SU-DHL-6 (cell line): ENCODE results near the gene PLAAT2.

Source experiments
- H2AFZ ChIP-seq: fragments of 200-600 bp; sonication (generic); 2 replicates; pipeline ENCODE4 v1.6.1; 2014; ENCODE audit warnings: low read depth, mild to moderate bottlenecking, moderate library complexity, mixed read lengths, antibody characterized with exemption, low read length; ENCODE audit not compliant: severe bottlenecking
- H3F3A ChIP-seq: fragments of 200-600 bp; shearing (Covaris generic); 2 replicates; pipeline ENCODE4 v1.6.0; 2016; ENCODE audit warnings: antibody characterized with exemption, mild to moderate bottlenecking; ENCODE audit not compliant: insufficient read depth
- H3K27ac ChIP-seq: fragments of 200-600 bp; sonication (generic); 2 replicates; pipeline ENCODE4 v1.5.1; 2016; ENCODE audit warnings: low read depth, mild to moderate bottlenecking, low read length, moderate library complexity, mixed read lengths
- H3K27me3 ChIP-seq: fragments of 200-600 bp; sonication (generic), shearing (Covaris generic); 2 replicates; pipeline ENCODE4 v1.6.0; 2014; ENCODE audit warnings: mild to moderate bottlenecking, low read length
- H3K36me3 ChIP-seq: fragments of 200-600 bp; sonication (generic); 2 replicates; pipeline ENCODE4 v1.6.1; 2014; ENCODE audit warnings: mild to moderate bottlenecking, low read length, mixed read lengths
- H3K4me2 ChIP-seq: fragments of 300-600, 200-600 bp; shearing (Covaris generic), sonication (generic); 2 replicates; pipeline ENCODE4 v1.6.0; 2014; ENCODE audit warnings: low read length, low read depth, mild to moderate bottlenecking; ENCODE audit not compliant: poor library complexity, severe bottlenecking
- H3K4me3 ChIP-seq: fragments of 200-600 bp; sonication (generic); 2 replicates; pipeline ENCODE4 v1.5.1; 2014; ENCODE audit warnings: antibody characterized with exemption, low read length, mild to moderate bottlenecking, mixed read lengths; ENCODE audit not compliant: insufficient read depth, poor library complexity, severe bottlenecking
- H3K79me2 ChIP-seq: fragments of 200-600 bp; sonication (generic); 2 replicates; pipeline ENCODE4 v1.6.1; 2014; ENCODE audit warnings: mild to moderate bottlenecking, low read length, moderate library complexity; ENCODE audit not compliant: insufficient read depth
- H3K9ac ChIP-seq: fragments of 200-600 bp; sonication (generic); 2 replicates; pipeline ENCODE4 v1.7.0; 2014; ENCODE audit warnings: mild to moderate bottlenecking, low read length
- H3K9me2 ChIP-seq: fragments of 200-600 bp; sonication (generic); replicated peaks from 2 replicates; pipeline ENCODE4 v1.6.1; 2014; ENCODE audit warnings: low read length; ENCODE audit not compliant: insufficient read depth
- H3K9me3 ChIP-seq: fragments of 200-600 bp; sonication (generic); 2 replicates; pipeline ENCODE4 v1.6.1; 2014; ENCODE audit warnings: low read length, mixed read lengths; ENCODE audit not compliant: insufficient read depth
- H4K20me1 ChIP-seq: fragments of 200-600 bp; sonication (generic); 2 replicates; pipeline ENCODE4 v1.6.1; 2014; ENCODE audit warnings: low read depth, mild to moderate bottlenecking, antibody characterized with exemption, low read length, moderate library complexity, mixed read lengths
- EZH2phosphoT487 ChIP-seq: fragments of 200-600 bp; sonication (generic), shearing (Covaris generic); conservative IDR thresholded peaks from 2 replicates; pipeline ENCODE4 v1.6.1; 2018; ENCODE audit warnings: mild to moderate bottlenecking, antibody characterized with exemption, low read length, moderate library complexity, mixed read lengths
- TF ChIP-seq, protein P1 (sequence below): fragments of 200-600 bp; sonication (generic); IDR thresholded peaks from one replicate; pipeline ENCODE4 v1.5.1; 2017; ENCODE audit warnings: antibody characterized with exemption, mild to moderate bottlenecking, low read length, moderate library complexity; ENCODE audit not compliant: insufficient read depth, poor library complexity, severe bottlenecking

The PLAAT2 gene

DNA sequence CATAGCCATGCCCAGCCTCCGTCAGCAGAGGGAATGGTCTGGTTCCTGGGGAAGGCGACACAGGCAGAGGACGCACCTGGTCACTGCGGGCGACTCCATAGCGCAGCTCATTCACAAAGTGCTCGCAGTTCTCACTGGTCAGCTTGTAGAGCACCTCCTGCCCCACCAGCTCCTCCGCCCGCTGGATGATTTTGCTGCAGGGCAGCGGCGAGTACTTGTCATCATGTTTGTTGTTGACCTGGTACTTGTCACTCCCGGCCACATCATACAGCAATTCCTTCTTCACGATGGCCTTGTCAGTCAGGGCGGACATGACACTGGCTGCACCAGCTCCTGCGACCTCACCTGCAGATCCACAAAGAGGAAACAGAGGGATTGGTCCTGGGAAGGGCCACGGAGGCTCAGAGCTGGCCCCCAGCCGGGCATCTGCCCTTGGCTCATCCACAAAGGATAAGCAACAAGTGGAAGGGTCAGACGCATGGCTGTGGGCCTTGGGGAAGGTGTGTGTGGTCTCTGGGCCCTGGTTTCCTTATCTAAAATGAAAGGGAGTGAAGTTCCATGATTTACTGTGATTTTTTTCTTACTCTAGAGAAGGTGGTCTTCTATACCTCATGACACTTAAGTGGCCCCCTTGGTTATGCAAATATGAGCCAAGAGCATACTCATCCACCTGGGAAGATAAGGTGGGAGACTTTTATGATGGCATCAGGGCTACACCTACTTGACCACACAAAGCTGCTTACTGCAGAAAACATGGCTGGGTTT, 27.0 kb upstream of the PLAAT2 start:
- no peaks in the 10 kb centered on the region for H3K9me2 ChIP-seq
- H4K20me1 ChIP-seq: no peaks in the 10 kb centered on the region
- no peaks in the 10 kb centered on the region for H3K27me3 ChIP-seq
- no peaks in the 10 kb centered on the region for H3K9me3 ChIP-seq
- TF ChIP-seq, protein P1, sequence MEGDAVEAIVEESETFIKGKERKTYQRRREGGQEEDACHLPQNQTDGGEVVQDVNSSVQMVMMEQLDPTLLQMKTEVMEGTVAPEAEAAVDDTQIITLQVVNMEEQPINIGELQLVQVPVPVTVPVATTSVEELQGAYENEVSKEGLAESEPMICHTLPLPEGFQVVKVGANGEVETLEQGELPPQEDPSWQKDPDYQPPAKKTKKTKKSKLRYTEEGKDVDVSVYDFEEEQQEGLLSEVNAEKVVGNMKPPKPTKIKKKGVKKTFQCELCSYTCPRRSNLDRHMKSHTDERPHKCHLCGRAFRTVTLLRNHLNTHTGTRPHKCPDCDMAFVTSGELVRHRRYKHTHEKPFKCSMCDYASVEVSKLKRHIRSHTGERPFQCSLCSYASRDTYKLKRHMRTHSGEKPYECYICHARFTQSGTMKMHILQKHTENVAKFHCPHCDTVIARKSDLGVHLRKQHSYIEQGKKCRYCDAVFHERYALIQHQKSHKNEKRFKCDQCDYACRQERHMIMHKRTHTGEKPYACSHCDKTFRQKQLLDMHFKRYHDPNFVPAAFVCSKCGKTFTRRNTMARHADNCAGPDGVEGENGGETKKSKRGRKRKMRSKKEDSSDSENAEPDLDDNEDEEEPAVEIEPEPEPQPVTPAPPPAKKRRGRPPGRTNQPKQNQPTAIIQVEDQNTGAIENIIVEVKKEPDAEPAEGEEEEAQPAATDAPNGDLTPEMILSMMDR: no peak
- no peak for TF ChIP-seq EZH2phosphoT487
- H3F3A ChIP-seq: no peaks in the 10 kb centered on the region
- H3K4me2 ChIP-seq: no peak overlapping the region
- no peak overlapping the region for H3K27ac ChIP-seq
- H3K4me3 ChIP-seq: no peak overlapping the region
- H3K79me2 ChIP-seq: no peaks in the 10 kb centered on the region
- H2AFZ ChIP-seq: no peak overlapping the region
- H3K36me3 ChIP-seq: no peaks in the 10 kb centered on the region
- H3K9ac ChIP-seq: no peak overlapping the region

DNA sequence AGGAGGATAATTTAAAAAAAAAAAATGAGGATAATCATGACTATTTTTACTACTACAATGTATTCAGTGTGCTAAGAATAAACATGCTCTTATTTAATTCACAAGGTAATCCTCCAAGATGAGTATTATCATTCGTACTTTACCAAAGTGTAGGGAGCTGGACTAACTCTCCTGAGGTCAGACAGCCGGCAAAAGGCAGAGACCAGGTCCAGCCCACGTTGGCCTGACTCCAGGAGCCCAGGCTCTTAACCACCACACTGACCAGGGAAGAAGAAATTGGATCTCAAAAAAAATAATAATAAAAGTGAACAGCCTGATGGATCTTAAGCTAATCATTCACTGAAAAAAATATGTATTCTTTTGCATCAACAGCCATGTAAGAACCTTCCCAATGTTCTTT, 25.8 kb upstream of the PLAAT2 start:
- Histone ChIP-seq H3K9ac (no peak overlapping the region), H4K20me1 (no peaks in the 10 kb centered on the region), H3K9me2 (no peaks in the 10 kb centered on the region), H3K9me3 (no peaks in the 10 kb centered on the region), H3K4me3 (no peak overlapping the region), H3K36me3 (no peaks in the 10 kb centered on the region), H3F3A (no peaks in the 10 kb centered on the region), H3K27me3 (no peaks in the 10 kb centered on the region), H3K79me2 (no peaks in the 10 kb centered on the region), H3K27ac (no peak overlapping the region), H3K4me2 (no peak overlapping the region), H2AFZ (no peak overlapping the region)
- TF ChIP-seq, protein P1: no peak
- TF ChIP-seq EZH2phosphoT487: no peak

DNA sequence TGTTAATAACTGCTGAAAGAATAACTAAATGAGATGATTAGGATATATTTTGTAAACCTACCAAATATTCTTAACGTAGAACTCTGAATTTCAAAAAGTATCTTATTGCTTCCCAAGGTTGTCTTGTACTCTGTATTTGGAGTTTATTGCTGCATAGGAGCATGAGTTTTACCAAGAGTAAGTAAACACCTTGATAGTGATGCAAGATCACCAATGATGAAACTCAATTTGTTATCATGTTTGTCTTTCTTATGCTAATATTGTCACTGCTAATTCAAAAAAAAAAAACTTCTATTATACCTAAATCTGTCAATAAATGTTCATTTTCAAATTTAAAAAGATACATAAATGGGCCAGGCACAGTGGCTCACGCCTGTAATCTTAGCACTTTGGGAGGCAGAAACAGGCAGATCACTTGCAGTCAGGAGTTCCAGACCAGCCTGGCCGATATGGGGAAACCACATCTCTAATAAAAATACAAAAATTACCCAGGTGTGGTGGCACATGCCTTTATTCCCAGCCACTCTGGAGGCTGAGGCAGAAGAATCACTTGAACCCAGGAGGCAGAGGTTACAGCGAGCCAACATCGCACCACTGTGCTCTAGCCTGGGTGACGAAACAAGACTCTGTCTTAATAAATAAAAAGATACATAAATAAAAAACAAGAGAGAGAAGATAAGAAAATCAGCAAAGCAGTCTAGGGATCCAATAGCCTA, 23.4 kb upstream of the PLAAT2 start:
- H3K4me2 ChIP-seq: no peak overlapping the region
- H2AFZ ChIP-seq: no peak overlapping the region

More for the DNA sequence above, 23.4 kb upstream of the PLAAT2 start:
- no peaks in the 10 kb centered on the region for H3K9me3 ChIP-seq
- H4K20me1 ChIP-seq: no peaks in the 10 kb centered on the region
- no peaks in the 10 kb centered on the region for H3K36me3 ChIP-seq
- H3K9ac ChIP-seq: no peak overlapping the region
- H3F3A ChIP-seq: no peaks in the 10 kb centered on the region
- no peak overlapping the region for H3K27ac ChIP-seq
- H3K9me2 ChIP-seq: no peaks in the 10 kb centered on the region
- H3K79me2 ChIP-seq: no peaks in the 10 kb centered on the region
- H3K27me3 ChIP-seq: no peaks in the 10 kb centered on the region
- TF ChIP-seq EZH2phosphoT487: no peak
- TF ChIP-seq, protein P1: no peak
- no peak overlapping the region for H3K4me3 ChIP-seq
